Nephron (organoid): Measurements from ENCODE around the gene CNTN1.

Experiments
- H3K27ac Mint-ChIP-seq, 3 experiments: 2 replicates each; pipeline ENCODE4 v1.8.0; 2020; ENCODE audit warnings: mixed read lengths in 3 of 3, mild to moderate bottlenecking in 2 of 3, moderate library complexity in 1 of 3
- H3K27me3 Mint-ChIP-seq: 2 replicates; pipeline ENCODE4 v1.8.0; 2021; ENCODE audit warnings: low read depth, mild to moderate bottlenecking, moderate library complexity, mixed read lengths
- H3K36me3 Mint-ChIP-seq: 2 replicates; pipeline ENCODE4 v1.8.0; 2020; ENCODE audit warnings: low read depth, mixed read lengths
- H3K4me1 Mint-ChIP-seq: 2 replicates; pipeline ENCODE4 v1.8.0; 2020; ENCODE audit warnings: mixed read lengths
- H3K4me3 Mint-ChIP-seq, 3 experiments: 2 replicates each; pipeline ENCODE4 v1.8.0; 2020; ENCODE audit warnings: mild to moderate bottlenecking in 3 of 3, mixed read lengths in 3 of 3, moderate library complexity in 2 of 3
- H3K9me3 Mint-ChIP-seq: 2 replicates; pipeline ENCODE4 v1.8.0; 2020; ENCODE audit warnings: mixed read lengths
- TF ChIP-seq, protein P1 (sequence below), 3 experiments: fragments of 200-600 bp; sonication (generic); IDR thresholded peaks; one replicate each; pipeline ENCODE4 v1.5.0; 2021; ENCODE audit warnings: antibody characterized with exemption in 3 of 3; ENCODE audit not compliant: unreplicated experiment in 3 of 3

CNTN1 gene

GRCh38 chr12:40714636-40715035 is 22.4 kb downstream of the CNTN1 start:
- H3K27ac Mint-ChIP-seq: no peak overlapping the region
- H3K4me1 Mint-ChIP-seq: no peaks in the 10 kb centered on the region

GRCh38 chr12:40716037-40716436 is 23.8 kb downstream of the CNTN1 start:
- Mint-ChIP-seq H3K4me1 (no peaks in the 10 kb centered on the region), H3K36me3 (no peaks in the 10 kb centered on the region), H3K27ac (no peak overlapping the region), H3K27me3 (no peaks in the 10 kb centered on the region), H3K9me3 (no peaks in the 10 kb centered on the region), H3K4me3 (no peak overlapping the region)
- TF ChIP-seq, protein P1, sequence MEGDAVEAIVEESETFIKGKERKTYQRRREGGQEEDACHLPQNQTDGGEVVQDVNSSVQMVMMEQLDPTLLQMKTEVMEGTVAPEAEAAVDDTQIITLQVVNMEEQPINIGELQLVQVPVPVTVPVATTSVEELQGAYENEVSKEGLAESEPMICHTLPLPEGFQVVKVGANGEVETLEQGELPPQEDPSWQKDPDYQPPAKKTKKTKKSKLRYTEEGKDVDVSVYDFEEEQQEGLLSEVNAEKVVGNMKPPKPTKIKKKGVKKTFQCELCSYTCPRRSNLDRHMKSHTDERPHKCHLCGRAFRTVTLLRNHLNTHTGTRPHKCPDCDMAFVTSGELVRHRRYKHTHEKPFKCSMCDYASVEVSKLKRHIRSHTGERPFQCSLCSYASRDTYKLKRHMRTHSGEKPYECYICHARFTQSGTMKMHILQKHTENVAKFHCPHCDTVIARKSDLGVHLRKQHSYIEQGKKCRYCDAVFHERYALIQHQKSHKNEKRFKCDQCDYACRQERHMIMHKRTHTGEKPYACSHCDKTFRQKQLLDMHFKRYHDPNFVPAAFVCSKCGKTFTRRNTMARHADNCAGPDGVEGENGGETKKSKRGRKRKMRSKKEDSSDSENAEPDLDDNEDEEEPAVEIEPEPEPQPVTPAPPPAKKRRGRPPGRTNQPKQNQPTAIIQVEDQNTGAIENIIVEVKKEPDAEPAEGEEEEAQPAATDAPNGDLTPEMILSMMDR (IDR thresholded peaks at IDR 0.05; ENCODE audit: unreplicated experiment in 3 of 3): no peak

More at GRCh38 chr12:40714636-40715035, 22.4 kb downstream of the CNTN1 start:
- no peak overlapping the region for H3K4me3 Mint-ChIP-seq
- H3K36me3 Mint-ChIP-seq: no peaks in the 10 kb centered on the region
- no peaks in the 10 kb centered on the region for H3K27me3 Mint-ChIP-seq
- no peaks in the 10 kb centered on the region for H3K9me3 Mint-ChIP-seq
- TF ChIP-seq, protein P1 (IDR thresholded peaks at IDR 0.05; ENCODE audit: unreplicated experiment in 3 of 3): no peak

DNA sequence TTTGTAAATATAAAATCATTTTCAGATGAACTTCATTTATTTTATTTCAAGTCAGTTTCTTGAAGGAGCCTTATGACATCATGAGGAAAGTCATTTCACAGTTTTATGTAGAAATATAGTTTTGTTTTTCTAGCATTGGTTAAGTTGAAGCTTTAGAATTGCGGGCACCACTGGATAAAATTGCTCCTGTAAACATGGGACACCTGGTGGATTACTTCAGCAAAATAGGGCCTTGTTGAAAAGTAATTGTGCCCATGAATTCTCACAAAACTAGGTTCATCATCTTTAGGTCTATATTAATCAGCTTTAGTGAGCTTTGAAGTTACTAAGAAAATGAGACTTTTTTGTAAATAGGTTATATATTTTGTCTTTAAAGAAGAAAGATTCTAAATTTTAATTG is 25.3 kb downstream of the CNTN1 start:
- H3K9me3 Mint-ChIP-seq: no peaks in the 10 kb centered on the region
- TF ChIP-seq, protein P1 (IDR thresholded peaks at IDR 0.05; ENCODE audit: unreplicated experiment in 3 of 3): no peak
- H3K4me3 Mint-ChIP-seq: no peak overlapping the region
- no peaks in the 10 kb centered on the region for H3K36me3 Mint-ChIP-seq
- no peak overlapping the region for H3K27ac Mint-ChIP-seq
- no peaks in the 10 kb centered on the region for H3K4me1 Mint-ChIP-seq
- no peaks in the 10 kb centered on the region for H3K27me3 Mint-ChIP-seq

DNA sequence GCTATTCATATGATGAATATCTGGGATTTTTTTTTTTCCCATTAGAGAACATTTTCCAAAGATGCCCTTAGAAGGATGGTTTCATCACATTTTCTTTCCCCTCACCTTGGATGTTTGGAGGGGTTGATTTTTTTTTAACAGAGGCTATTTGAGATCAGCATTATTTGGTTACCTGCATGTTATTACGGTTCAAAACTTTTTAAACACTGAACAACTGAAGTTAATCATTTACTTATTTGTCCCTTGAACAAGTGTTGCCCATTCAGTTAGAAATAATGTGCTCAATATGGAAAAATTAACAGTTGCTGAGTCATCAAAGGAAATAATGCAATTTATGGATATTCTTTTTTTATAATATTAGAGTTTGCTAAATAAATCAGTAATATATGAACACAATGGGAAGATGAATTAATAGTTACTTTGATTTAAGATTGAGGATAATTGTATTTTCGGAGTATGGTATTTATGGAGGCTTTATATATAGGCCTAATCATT is 26.7 kb downstream of the CNTN1 start:
- Mint-ChIP-seq H3K9me3 (no peaks in the 10 kb centered on the region), H3K36me3 (no peaks in the 10 kb centered on the region), H3K27ac (no peak overlapping the region), H3K27me3 (no peaks in the 10 kb centered on the region), H3K4me3 (no peak overlapping the region), H3K4me1 (no peaks in the 10 kb centered on the region)
- TF ChIP-seq, protein P1 (IDR thresholded peaks at IDR 0.05; ENCODE audit: unreplicated experiment in 3 of 3): no peak

DNA sequence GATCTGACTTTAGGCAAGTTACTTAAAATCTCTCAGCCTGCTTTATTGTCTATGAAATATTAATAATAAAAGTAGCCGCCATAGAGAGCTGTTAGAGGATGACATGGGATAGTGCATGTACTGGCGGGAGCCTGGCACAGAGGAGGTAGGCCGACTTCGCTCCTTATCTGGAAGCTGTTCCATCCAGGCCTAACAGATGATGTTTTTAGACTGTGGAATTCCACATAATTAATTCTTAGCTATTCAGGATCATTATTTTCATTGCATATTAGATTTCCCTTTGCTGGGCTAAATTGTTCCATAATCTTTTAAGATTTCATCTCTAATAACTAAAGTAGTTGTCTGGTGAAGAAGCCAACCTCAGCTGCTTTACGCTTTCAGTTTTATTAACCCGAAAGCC is 30.8 kb downstream of the CNTN1 start:
- H3K4me1 Mint-ChIP-seq: no peaks in the 10 kb centered on the region

DNA sequence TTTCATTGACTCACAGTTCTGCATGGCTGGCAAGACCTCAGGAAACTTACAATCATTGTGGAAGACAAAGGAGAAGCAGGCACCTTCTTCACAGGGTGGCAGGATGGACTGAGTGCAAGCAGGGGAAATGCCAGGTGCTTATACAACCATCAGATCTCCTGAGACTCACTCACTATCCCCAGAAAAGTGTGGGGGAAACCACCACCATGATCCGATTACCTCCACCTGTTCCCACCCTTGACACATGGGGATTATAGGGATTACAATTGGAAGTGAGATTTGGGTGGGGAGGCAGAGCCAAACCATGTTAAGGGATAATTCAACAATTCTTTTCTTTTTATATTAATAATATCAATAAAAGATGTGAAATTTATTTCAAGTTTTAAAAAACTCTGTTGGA is 34.1 kb downstream of the CNTN1 start:
- H3K27me3 Mint-ChIP-seq: no peaks in the 10 kb centered on the region
- no peak overlapping the region for H3K4me3 Mint-ChIP-seq
- no peaks in the 10 kb centered on the region for H3K36me3 Mint-ChIP-seq
- no peaks in the 10 kb centered on the region for H3K9me3 Mint-ChIP-seq
- H3K27ac Mint-ChIP-seq: no peak overlapping the region
- H3K4me1 Mint-ChIP-seq: no peaks in the 10 kb centered on the region
- TF ChIP-seq, protein P1 (IDR thresholded peaks at IDR 0.05; ENCODE audit: unreplicated experiment in 3 of 3): no peak

More for the DNA sequence above, 30.8 kb downstream of the CNTN1 start:
- Mint-ChIP-seq H3K36me3 (no peaks in the 10 kb centered on the region), H3K27me3 (no peaks in the 10 kb centered on the region), H3K27ac (no peak overlapping the region), H3K9me3 (no peaks in the 10 kb centered on the region), H3K4me3 (no peak overlapping the region)
- TF ChIP-seq, protein P1 (IDR thresholded peaks at IDR 0.05; ENCODE audit: unreplicated experiment in 3 of 3): no peak
